ENCODE measurements around the gene PNPLA2.

- TF ChIP-seq POLR2AphosphoS5 (IDR thresholded peaks at IDR 0.05), result no peak
- no peak for TF ChIP-seq EP300 (IDR thresholded peaks at IDR 0.05)
Observed at GRCh38 chr11:848380-848931, 29.7 kb downstream of the PNPLA2 start.

Measured in esophagus muscularis mucosa (tissue), 3 donors.